GM21447 (cell line): ENCODE results near the gene CRBN.

ENCODE experiments used
- ATAC-seq: cut with Tn5 transposase; IDR thresholded peaks from one replicate; pipeline ENCODE4 v1.9.1; 2021; ENCODE audit not compliant: unreplicated experiment

Gene CRBN

GRCh38 chr3:3113042-3113709, 66.3 kb downstream of the CRBN start:
- ATAC-seq: no peak

GRCh38 chr3:3110749-3111361, 68.6 kb downstream of the CRBN start:
- ATAC-seq: no peak

- peak; percentile 46 for ATAC-seq
Observed at GRCh38 chr3:3110299-3110630, 69.2 kb downstream of the CRBN start, which contains the start of gene IL5RA. Gene IL5RA, minus strand, starts transcription at chr3:3110374. Its CDS starts 5,390 bp downstream, at chr3:3104984.

- peak; percentile 81 for ATAC-seq
Observed at GRCh38 chr3:3109407-3110298, 69.8 kb downstream of the CRBN start.

- ATAC-seq: no peak
Observed at GRCh38 chr3:3107858-3108257, 71.6 kb downstream of the CRBN start.

- ATAC-seq: no peak
Observed at GRCh38 chr3:3107181-3107580, 72.3 kb downstream of the CRBN start.

GRCh38 chr3:3105815-3106214, 73.7 kb downstream of the CRBN start:
- no peak for ATAC-seq

- no peak for ATAC-seq
Observed at GRCh38 chr3:3105246-3105645, 74.2 kb downstream of the CRBN start.

GRCh38 chr3:3102751-3103150, 76.7 kb downstream of the CRBN start:
- no peak for ATAC-seq

GRCh38 chr3:3101660-3102458, 77.6 kb downstream of the CRBN start:
- ATAC-seq: peak; percentile 62
